Measurements from ENCODE around the gene HOXA6. TPM values are rescaled to one million over a fixed set of nuclear protein-coding genes. Genes with fewer than 3 reads are reported as not detected.

HOXA6 gene
- total RNA-seq, 4 donors from 2014 or later = 0.26 to 1.3 TPM; not detected in 2

GRCh38 chr7:27174874-27175625 is 27.5 kb upstream of the HOXA6 start:
- H3K36me3 ChIP-seq = no peaks in the 10 kb centered on the region
- H3K27me3 ChIP-seq = peaks cover 46 to 100% (median 73%) of the 10 kb centered on the region in 4 donors
- intact Hi-C loops (cut with DNase I) = no loop called here
- H3K9me3 ChIP-seq = no peaks in the 10 kb centered on the region
- no peak for TF ChIP-seq CTCF (IDR thresholded peaks at IDR 0.05)
- no peak for TF ChIP-seq POLR2A (IDR thresholded peaks at IDR 0.05)
- WGBS, 2 donors = 64 to 68% methylated on average over 4 to 7 of the region's 12 CpGs
- no peak overlapping the region for H3K4me3 ChIP-seq
- no peak overlapping the region for H3K27ac ChIP-seq
- no peak for DNase-seq
- H3K4me1 ChIP-seq = peaks cover 27 to 49% (median 31%) of the 10 kb centered on the region in 3 donors

GRCh38 chr7:27173956-27174873 is 26.6 kb upstream of the HOXA6 start, which contains the start of gene HOXA10:
Gene HOXA10, minus strand, starts transcription at chr7:27174320. Its CDS starts 14 bp downstream, at chr7:27174306.
- H3K4me1 ChIP-seq = peaks cover 29 to 49% (median 33%) of the 10 kb centered on the region in 3 donors
- TF ChIP-seq POLR2A (IDR thresholded peaks at IDR 0.05) (no peak), CTCF (IDR thresholded peaks at IDR 0.05) (no peak)
- H3K36me3 ChIP-seq = no peaks in the 10 kb centered on the region
- intact Hi-C loops (cut with DNase I) = no loop called here
- H3K27me3 ChIP-seq = peaks cover 52 to 100% (median 72%) of the 10 kb centered on the region in 4 donors
- peak within 1 kb of the TSS; percentile 19 to 70 (median 46) for H3K4me3 ChIP-seq
- 25 to 30% methylated on average over 5 to 17 of the region's 82 CpGs for WGBS, 2 donors
- H3K9me3 ChIP-seq = no peaks in the 10 kb centered on the region
- no peak within 1 kb of the TSS for H3K27ac ChIP-seq
- DNase-seq = no peak

GRCh38 chr7:27173511-27173955 is 26.0 kb upstream of the HOXA6 start:
- H3K4me3 ChIP-seq = peak overlapping the region; percentile 19 to 70 (median 46)
- TF ChIP-seq CTCF (IDR thresholded peaks at IDR 0.05) = no peak
- TF ChIP-seq POLR2A (IDR thresholded peaks at IDR 0.05) = no peak
- 0% methylated on average over 1 of the region's 59 CpGs; no CpG with 5 or more reads in 1 of the 2 donors for WGBS, 2 donors
- peaks cover 29 to 54% (median 34%) of the 10 kb centered on the region in 3 donors for H3K4me1 ChIP-seq
- peaks cover 50 to 100% (median 69%) of the 10 kb centered on the region in 4 donors for H3K27me3 ChIP-seq
- H3K36me3 ChIP-seq = no peaks in the 10 kb centered on the region
- no peaks in the 10 kb centered on the region for H3K9me3 ChIP-seq
- intact Hi-C loops (cut with DNase I) = no loop called here
- H3K27ac ChIP-seq = no peak overlapping the region
- DNase-seq = no peak

GRCh38 chr7:27172823-27173510 is 25.4 kb upstream of the HOXA6 start:
- WGBS, 2 donors = 7 to 17% methylated on average over 11 to 17 of the region's 58 CpGs
- H3K27ac ChIP-seq = no peak overlapping the region
- no peak for DNase-seq

More at GRCh38 chr7:27172823-27173510, 25.4 kb upstream of the HOXA6 start:
- Histone ChIP-seq H3K4me1 (peaks cover 29 to 57% (median 34%) of the 10 kb centered on the region in 3 donors), H3K9me3 (no peaks in the 10 kb centered on the region), H3K27me3 (peaks cover 54 to 100% (median 70%) of the 10 kb centered on the region in 4 donors), H3K36me3 (no peaks in the 10 kb centered on the region), H3K4me3 (peak overlapping the region; percentile 19 to 70 (median 46))
- intact Hi-C loops (cut with DNase I) = no loop called here
- TF ChIP-seq CTCF (IDR thresholded peaks at IDR 0.05) (no peak), POLR2A (IDR thresholded peaks at IDR 0.05) (no peak)

Measured in esophagus squamous epithelium (tissue), 5 donors.